DND-41 (cell line): ENCODE results near the gene SMG6.

ENCODE experiments used
- ATAC-seq: fragments of 200-7000 bp; cut with Tn5 transposase; 3 replicates; pipeline ENCODE4 v1.9.1; 2021; ENCODE audit warnings: low read depth; ENCODE audit not compliant: insufficient read depth
- DNase-seq: peaks from one replicate; pipeline ENCODE4 v3.0.0-alpha.2; 2020
- H2AFZ ChIP-seq: 2 replicates; pipeline ENCODE4 v1.6.0; 2012; ENCODE audit warnings: low read depth, low read length
- H3K27ac ChIP-seq: 2 replicates; pipeline ENCODE4 v1.5.1; 2012; ENCODE audit warnings: low read length, inconsistent platforms
- H3K27me3 ChIP-seq: fragments of 200-600 bp; sonication (generic); 2 replicates; pipeline ENCODE4 v1.6.0; 2012; ENCODE audit warnings: low read length, mild to moderate bottlenecking, inconsistent platforms; ENCODE audit not compliant: insufficient read depth, poor library complexity
- H3K36me3 ChIP-seq: 2 replicates; pipeline ENCODE4 v1.5.1; 2012; ENCODE audit warnings: low read length, inconsistent platforms; ENCODE audit not compliant: insufficient read depth
- H3K4me1 ChIP-seq: 2 replicates; pipeline ENCODE4 v1.5.1; 2012; ENCODE audit warnings: mild to moderate bottlenecking, low read length; ENCODE audit not compliant: insufficient read depth
- H3K4me2 ChIP-seq: 2 replicates; pipeline ENCODE4 v1.6.0; 2012; ENCODE audit warnings: mild to moderate bottlenecking, moderate library complexity, low read length, inconsistent platforms; ENCODE audit not compliant: insufficient read depth
- H3K4me3 ChIP-seq, 2 experiments: fragments of 200-600 bp in 1 of 2; shearing (Covaris generic) in 1 of 2; 2 replicates each; pipeline ENCODE4 v1.5.1; 2012 to 2016; ENCODE audit warnings: inconsistent platforms in 2 of 2, low read length in 2 of 2, mild to moderate bottlenecking in 2 of 2, low read depth in 1 of 2, moderate library complexity in 1 of 2
- H3K79me2 ChIP-seq: 2 replicates; pipeline ENCODE4 v1.6.0; 2012; ENCODE audit warnings: low read length, inconsistent platforms; ENCODE audit not compliant: insufficient read depth
- H3K9ac ChIP-seq: 2 replicates; pipeline ENCODE4 v1.6.0; 2012; ENCODE audit warnings: low read depth, mild to moderate bottlenecking, inconsistent platforms, low read length, moderate library complexity
- H3K9me3 ChIP-seq: 2 replicates; pipeline ENCODE4 v1.5.1; 2012; ENCODE audit warnings: low read length, moderate library complexity, mild to moderate bottlenecking, inconsistent platforms; ENCODE audit not compliant: insufficient read depth, severe bottlenecking
- H4K20me1 ChIP-seq: 2 replicates; pipeline ENCODE4 v1.6.0; 2012; ENCODE audit warnings: low read length; ENCODE audit not compliant: insufficient read depth
- EZH2 ChIP-seq: IDR thresholded peaks from 3 replicates; pipeline ENCODE4 v1.6.1; 2012; ENCODE audit warnings: borderline replicate concordance, low read depth, mild to moderate bottlenecking, moderate library complexity, low read length, inconsistent platforms; ENCODE audit not compliant: severe bottlenecking
- TF ChIP-seq, protein P1 (sequence below): IDR thresholded peaks from 2 replicates; pipeline ENCODE4 v1.5.1; 2012; ENCODE audit warnings: borderline replicate concordance, low read length, moderate library complexity, mild to moderate bottlenecking; ENCODE audit not compliant: poor library complexity, severe bottlenecking; ENCODE audit errors: extremely low read depth

SMG6 gene

DNA sequence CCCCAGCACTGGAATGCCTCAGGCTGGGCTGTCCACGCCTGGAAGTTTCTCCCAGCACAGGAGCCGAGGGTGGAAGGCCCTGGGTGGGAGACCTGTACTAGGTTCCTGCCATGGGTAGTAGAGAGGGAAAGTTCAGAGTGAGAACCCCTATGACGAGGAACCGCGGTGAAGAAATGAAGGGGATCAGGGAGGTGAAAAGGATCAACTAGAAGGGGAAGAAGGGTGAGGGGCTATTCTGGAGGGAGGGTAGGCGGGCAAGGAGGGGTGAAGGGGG, 243.3 kb downstream of the SMG6 start:
- H3K9ac ChIP-seq = no peak overlapping the region
- no peak overlapping the region for H3K4me2 ChIP-seq

DNA sequence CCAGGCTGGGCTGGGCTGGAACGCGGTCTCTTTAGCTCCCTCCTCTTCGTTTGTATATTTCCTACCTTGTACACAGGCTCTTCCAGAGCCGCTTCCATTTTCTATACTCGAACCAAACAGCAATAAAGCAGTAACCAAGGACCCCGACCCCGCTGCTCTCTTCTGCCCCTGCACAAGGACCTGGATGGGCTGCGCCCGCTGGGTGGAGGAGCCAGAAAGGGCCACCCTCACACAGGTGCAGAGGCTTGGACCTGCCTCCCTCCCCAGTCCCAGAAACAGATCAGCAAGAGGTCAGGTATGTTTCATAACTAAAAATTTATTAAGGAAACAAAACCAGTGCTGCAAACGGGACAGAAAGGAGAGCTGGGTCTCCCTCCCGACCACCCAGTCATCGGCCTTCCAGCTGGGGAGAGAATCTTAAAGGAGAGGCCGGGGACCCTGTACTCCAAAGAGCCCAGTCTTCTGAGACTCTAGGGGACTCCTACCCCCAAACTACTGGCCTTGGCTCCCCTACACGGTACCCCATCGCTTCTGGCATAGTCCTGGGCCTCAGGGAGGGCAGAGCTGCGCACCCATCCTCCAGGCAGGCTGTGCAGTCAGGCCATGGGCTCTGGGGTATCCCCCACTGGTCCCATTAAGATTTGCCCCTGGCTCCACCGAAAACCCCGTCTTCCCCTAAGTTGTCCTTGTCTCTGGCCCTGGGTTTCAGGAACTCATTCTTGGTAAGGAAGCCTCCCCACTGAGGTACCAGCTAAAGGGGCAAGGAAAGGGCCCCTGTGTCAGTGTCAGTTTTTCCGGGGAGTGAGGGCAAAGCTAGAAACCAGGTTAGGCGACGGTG, 243.8 kb downstream of the SMG6 start:
- no peak for DNase-seq
- Histone ChIP-seq H3K4me2 (no peak overlapping the region), H3K36me3 (peaks cover 36% of the 10 kb centered on the region), H3K9ac (no peak overlapping the region), H3K27me3 (peaks cover 9% of the 10 kb centered on the region), H3K27ac (no peak overlapping the region), H3K79me2 (no peaks in the 10 kb centered on the region), H3K9me3 (no peaks in the 10 kb centered on the region), H2AFZ (no peak overlapping the region), H3K4me1 (peaks cover 15% of the 10 kb centered on the region), H3K4me3 (no peak overlapping the region), H4K20me1 (peaks cover 3% of the 10 kb centered on the region; the same call in 1 of the 2 replicates)
- TF ChIP-seq, protein P1, sequence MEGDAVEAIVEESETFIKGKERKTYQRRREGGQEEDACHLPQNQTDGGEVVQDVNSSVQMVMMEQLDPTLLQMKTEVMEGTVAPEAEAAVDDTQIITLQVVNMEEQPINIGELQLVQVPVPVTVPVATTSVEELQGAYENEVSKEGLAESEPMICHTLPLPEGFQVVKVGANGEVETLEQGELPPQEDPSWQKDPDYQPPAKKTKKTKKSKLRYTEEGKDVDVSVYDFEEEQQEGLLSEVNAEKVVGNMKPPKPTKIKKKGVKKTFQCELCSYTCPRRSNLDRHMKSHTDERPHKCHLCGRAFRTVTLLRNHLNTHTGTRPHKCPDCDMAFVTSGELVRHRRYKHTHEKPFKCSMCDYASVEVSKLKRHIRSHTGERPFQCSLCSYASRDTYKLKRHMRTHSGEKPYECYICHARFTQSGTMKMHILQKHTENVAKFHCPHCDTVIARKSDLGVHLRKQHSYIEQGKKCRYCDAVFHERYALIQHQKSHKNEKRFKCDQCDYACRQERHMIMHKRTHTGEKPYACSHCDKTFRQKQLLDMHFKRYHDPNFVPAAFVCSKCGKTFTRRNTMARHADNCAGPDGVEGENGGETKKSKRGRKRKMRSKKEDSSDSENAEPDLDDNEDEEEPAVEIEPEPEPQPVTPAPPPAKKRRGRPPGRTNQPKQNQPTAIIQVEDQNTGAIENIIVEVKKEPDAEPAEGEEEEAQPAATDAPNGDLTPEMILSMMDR = no peak
- no peak for TF ChIP-seq EZH2
- no peak for ATAC-seq

More for the DNA sequence above, 243.3 kb downstream of the SMG6 start:
- no peak overlapping the region for H3K27ac ChIP-seq
- peaks cover 9% of the 10 kb centered on the region for H3K4me1 ChIP-seq
- H3K4me3 ChIP-seq = no peak overlapping the region
- H4K20me1 ChIP-seq = peaks cover 6% of the 10 kb centered on the region; the same call in 1 of the 2 replicates
- H3K9me3 ChIP-seq = no peaks in the 10 kb centered on the region
- peaks cover 3% of the 10 kb centered on the region for H3K27me3 ChIP-seq
- H3K36me3 ChIP-seq = peaks cover 41% of the 10 kb centered on the region
- DNase-seq = no peak
- no peaks in the 10 kb centered on the region for H3K79me2 ChIP-seq
- ATAC-seq = no peak
- no peak for TF ChIP-seq EZH2
- TF ChIP-seq, protein P1 = no peak
- H2AFZ ChIP-seq = no peak overlapping the region

DNA sequence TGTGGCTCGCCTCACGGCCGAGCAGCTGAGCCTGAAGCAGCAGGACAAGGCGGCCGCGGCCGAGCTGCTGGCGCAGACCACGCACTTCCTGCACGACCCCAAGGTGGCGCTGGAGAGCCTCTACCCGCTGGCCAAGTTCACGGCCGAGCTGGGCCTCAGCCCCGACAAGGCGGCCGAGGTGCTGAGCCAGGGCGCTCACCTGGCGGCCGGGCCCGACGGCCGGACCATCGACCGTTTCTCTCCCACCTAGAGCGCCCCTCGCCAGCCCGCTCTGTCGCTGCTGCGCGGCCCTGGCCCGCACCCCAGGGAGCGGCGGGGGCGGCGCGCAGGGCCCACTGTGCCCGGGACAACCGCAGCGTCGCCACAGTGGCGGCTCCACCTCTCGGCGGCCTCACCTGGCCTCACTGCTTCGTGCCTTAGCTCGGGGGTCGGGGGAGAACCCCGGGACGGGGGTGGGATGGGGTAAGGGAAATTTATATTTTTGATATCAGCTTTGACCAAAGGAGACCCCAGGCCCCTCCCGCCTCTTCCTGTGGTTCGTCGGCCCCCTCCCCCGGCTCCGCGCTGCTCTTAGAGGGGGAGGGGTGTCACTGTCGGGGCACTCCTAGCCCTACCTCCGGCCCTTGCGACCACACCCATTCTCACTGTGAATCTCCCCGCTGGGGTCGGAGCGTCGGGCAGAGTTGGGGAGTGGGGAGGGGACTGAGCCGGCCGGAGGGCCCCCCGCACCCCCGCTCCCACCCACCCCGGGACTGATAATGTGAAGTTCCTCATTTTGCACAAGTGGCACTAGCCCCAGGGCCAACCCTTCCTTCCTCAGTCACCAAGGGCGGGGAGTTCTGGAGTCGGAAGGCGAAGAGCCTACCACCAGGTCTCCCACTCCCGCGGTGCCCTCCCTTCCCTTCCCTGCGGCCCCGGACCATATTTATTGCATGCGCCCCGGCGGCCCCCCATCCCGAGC, 244.7 kb downstream of the SMG6 start:
- no peak for ATAC-seq
- DNase-seq = no peak
- TF ChIP-seq, protein P1 = peak; percentile 64
- no peak for TF ChIP-seq EZH2
- peaks cover 27% of the 10 kb centered on the region for H3K36me3 ChIP-seq
- H3K27ac ChIP-seq = no peak overlapping the region
- no peaks in the 10 kb centered on the region for H3K79me2 ChIP-seq
- H3K27me3 ChIP-seq = peaks cover 18% of the 10 kb centered on the region
- H3K4me3 ChIP-seq = no peak overlapping the region
- H2AFZ ChIP-seq = no peak overlapping the region
- no peaks in the 10 kb centered on the region for H3K9me3 ChIP-seq
- H4K20me1 ChIP-seq = peaks cover 11% of the 10 kb centered on the region
- H3K9ac ChIP-seq = no peak overlapping the region
- H3K4me2 ChIP-seq = no peak overlapping the region
- H3K4me1 ChIP-seq = peaks cover 24% of the 10 kb centered on the region
